Vagina (tissue), 2 donors: ENCODE results near the gene STYXL1. TPM values are rescaled to one million over a fixed set of nuclear protein-coding genes. Genes with fewer than 3 reads are reported as not detected.
A peak's percentile ranks its signal among the peaks of the same experiment; 100 is the strongest.
"Not testable (repeated sequence)": the region's sequence is repeated elsewhere in the genome, so short reads cannot be mapped to it uniquely, and the experiment has no call there.

ENCODE experiments used
- DNase-seq, 2 donors: peaks; one replicate each; pipeline ENCODE4 v3.0.0-alpha.2; 2017; ENCODE audit errors: extremely low spot score in 2 of 2
- H3K27ac ChIP-seq: fragments of 200-600 bp; sonication (generic); one replicate; pipeline ENCODE4 v1.5.1; 2019
- H3K27me3 ChIP-seq: fragments of 200-600 bp; sonication (generic); one replicate; pipeline ENCODE4 v1.5.1; 2019
- H3K36me3 ChIP-seq, 2 donors: fragments of 200-600 bp; sonication (generic); one replicate each; pipeline ENCODE4 v1.5.1; 2017 to 2019
- H3K4me1 ChIP-seq: fragments of 200-600 bp; sonication (generic); one replicate; pipeline ENCODE4 v1.5.1; 2019
- H3K4me3 ChIP-seq, 2 donors: fragments of 200-600 bp; sonication (generic); 1 replicate in 1 of 2; 2 replicates in 1 of 2; pipeline ENCODE4 v1.5.1; 2016 to 2019
- H3K9me3 ChIP-seq: fragments of 200-600 bp; sonication (generic); one replicate; pipeline ENCODE4 v1.5.1; 2019
- CTCF ChIP-seq, 3 experiments: fragments of 450-650 bp in 2 of 3; fragments of 200-600 bp in 1 of 3; sonication (generic) in 1 of 3; IDR thresholded peaks; one replicate each; pipeline ENCODE4 v1.5.1; 2017 to 2019; ENCODE audit warnings: antibody characterized with exemption in 3 of 3, mild to moderate bottlenecking in 2 of 3, moderate library complexity in 2 of 3
- POLR2A ChIP-seq, 2 donors: fragments of 450-650 bp; IDR thresholded peaks; one replicate each; pipeline ENCODE4 v1.6.1; 2017; ENCODE audit warnings: antibody characterized with exemption in 2 of 2, mild to moderate bottlenecking in 2 of 2, moderate library complexity in 2 of 2
- POLR2AphosphoS5 ChIP-seq, 2 donors: sonication (generic); formaldehyde crosslinking; IDR thresholded peaks; one replicate each; pipeline ENCODE4 v1.9.0; 2017; ENCODE audit warnings: antibody characterized with exemption in 2 of 2, mild to moderate bottlenecking in 2 of 2, low read depth in 1 of 2; ENCODE audit not compliant: insufficient read depth in 1 of 2
- intact Hi-C: fragments of 100-400 bp; cut with DNase I; formaldehyde crosslinking; loops from one replicate; pipeline ENCODE4 v1.15.1; 2023
- total RNA-seq: library from RNA; depleted of rRNA; stranded (reverse); fragments of >200 nt; gene quantifications from one replicate; pipeline ENCODE4 v1.2.3, GENCODE V29; 2016

The STYXL1 gene
- total RNA-seq, 1 donor from 2014 or later: 27.3 TPM

GRCh38 chr7:76057813-76058145, 10.0 kb upstream of the STYXL1 start:
- intact Hi-C loops: no loop called here
- no peak overlapping the region for H3K27ac ChIP-seq
- H3K4me1 ChIP-seq: peaks cover 19% of the 10 kb centered on the region
- no peak for DNase-seq
- TF ChIP-seq POLR2AphosphoS5 (IDR thresholded peaks at IDR 0.05; ENCODE audit: insufficient read depth in 1 of 2, low read depth in 1 of 2) (no peak), CTCF (IDR thresholded peaks at IDR 0.05) (no peak), POLR2A (IDR thresholded peaks at IDR 0.05) (no peak)
- peaks cover 0 to 63% of the 10 kb centered on the region in 2 donors for H3K36me3 ChIP-seq
- H3K27me3 ChIP-seq: no peaks in the 10 kb centered on the region
- H3K9me3 ChIP-seq: no peaks in the 10 kb centered on the region
- no peak overlapping the region for H3K4me3 ChIP-seq

GRCh38 chr7:76057103-76057812, 9.5 kb upstream of the STYXL1 start:
- no peak overlapping the region for H3K4me3 ChIP-seq
- H3K36me3 ChIP-seq: peaks cover 0 to 57% of the 10 kb centered on the region in 2 donors
- no peaks in the 10 kb centered on the region for H3K27me3 ChIP-seq
- TF ChIP-seq POLR2AphosphoS5 (IDR thresholded peaks at IDR 0.05; ENCODE audit: insufficient read depth in 1 of 2, low read depth in 1 of 2): no peak
- H3K4me1 ChIP-seq: peaks cover 24% of the 10 kb centered on the region
- no peak for DNase-seq
- H3K9me3 ChIP-seq: no peaks in the 10 kb centered on the region
- H3K27ac ChIP-seq: no peak overlapping the region
- intact Hi-C loops: no loop called here

GRCh38 chr7:76056241-76056640, 8.4 kb upstream of the STYXL1 start:
- intact Hi-C loops: no loop called here
- peaks cover 32% of the 10 kb centered on the region for H3K4me1 ChIP-seq
- peaks cover 0 to 47% of the 10 kb centered on the region in 2 donors for H3K36me3 ChIP-seq
- H3K4me3 ChIP-seq: no peak overlapping the region
- H3K27me3 ChIP-seq: no peaks in the 10 kb centered on the region
- DNase-seq: no peak
- H3K27ac ChIP-seq: no peak overlapping the region
- TF ChIP-seq POLR2AphosphoS5 (IDR thresholded peaks at IDR 0.05; ENCODE audit: insufficient read depth in 1 of 2, low read depth in 1 of 2): no peak
- TF ChIP-seq POLR2A (IDR thresholded peaks at IDR 0.05): no peak
- TF ChIP-seq CTCF (IDR thresholded peaks at IDR 0.05): no peak
- no peaks in the 10 kb centered on the region for H3K9me3 ChIP-seq

DNA sequence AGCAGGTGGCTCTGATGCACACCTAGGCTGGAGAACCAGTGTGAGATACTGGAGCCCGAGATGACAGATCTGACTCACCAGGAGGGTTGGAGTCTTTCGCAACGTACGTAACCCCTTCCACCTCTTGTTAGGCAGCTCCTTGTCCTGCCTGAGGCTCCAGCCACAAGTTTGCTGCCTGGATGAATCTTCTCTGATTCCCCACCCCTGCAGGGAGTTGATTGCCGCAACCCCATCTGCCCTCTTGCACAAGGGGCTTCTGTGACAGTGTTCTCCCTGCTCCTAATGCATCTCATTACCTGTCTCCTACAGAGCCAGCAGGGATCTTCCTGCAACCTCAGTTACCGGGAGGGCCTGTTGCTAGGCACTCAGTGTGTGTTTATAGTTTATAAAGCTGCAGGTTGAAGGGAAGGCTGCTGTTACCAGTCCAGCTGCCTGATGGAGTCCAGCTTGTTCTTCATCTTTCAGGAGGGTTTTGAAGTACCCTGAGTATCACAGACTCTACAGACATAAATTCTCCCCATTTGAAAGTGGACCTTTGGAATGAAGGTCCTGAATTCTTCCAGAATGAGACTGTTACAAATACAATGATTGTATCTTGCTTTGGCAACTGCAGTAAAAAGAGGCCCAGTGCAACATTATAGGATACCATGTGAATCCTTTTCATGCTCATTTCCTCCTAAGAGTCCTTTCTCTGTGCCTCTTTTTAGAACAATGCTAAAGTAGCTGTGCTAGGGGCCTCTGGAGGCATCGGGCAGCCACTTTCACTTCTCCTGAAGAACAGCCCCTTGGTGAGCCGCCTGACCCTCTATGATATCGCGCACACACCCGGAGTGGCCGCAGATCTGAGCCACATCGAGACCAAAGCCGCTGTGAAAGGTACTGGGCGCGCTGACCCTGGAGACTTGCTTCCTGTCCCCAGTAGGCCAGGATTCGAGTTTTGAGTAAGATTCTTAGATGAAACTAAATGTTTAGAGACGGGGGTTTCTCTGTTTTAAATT, 6.6 kb upstream of the STYXL1 start:
- no peak overlapping the region for H3K4me3 ChIP-seq
- H3K4me1 ChIP-seq: peaks cover 46% of the 10 kb centered on the region
- DNase-seq: no peak
- TF ChIP-seq CTCF (IDR thresholded peaks at IDR 0.05): no peak
- TF ChIP-seq POLR2A (IDR thresholded peaks at IDR 0.05): no peak
- TF ChIP-seq POLR2AphosphoS5 (IDR thresholded peaks at IDR 0.05; ENCODE audit: insufficient read depth in 1 of 2, low read depth in 1 of 2): no peak
- H3K27me3 ChIP-seq: no peaks in the 10 kb centered on the region
- intact Hi-C loops: no loop called here
- no peaks in the 10 kb centered on the region for H3K9me3 ChIP-seq
- H3K36me3 ChIP-seq: peaks cover 0 to 29% of the 10 kb centered on the region in 2 donors
- peak overlapping the region; percentile 2 for H3K27ac ChIP-seq

DNA sequence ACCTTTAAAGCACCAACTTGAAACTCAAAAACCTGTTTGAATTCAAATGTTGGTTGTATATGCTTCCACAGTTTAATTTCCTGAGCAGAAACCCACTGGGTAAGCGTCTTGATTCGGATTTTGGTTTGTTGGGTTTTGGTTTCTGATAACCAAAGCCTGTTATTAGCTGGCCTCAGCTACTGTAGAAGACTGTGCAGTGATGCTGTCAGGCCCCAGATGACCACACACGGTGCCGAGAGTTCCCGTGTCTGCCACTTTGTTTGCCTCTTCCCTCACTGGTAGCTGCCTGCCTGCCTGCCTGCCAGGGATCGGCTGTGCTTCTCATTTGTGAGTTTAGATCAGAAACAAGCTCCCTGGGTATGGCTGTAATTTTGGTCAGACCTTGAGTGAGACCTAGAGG, 5.7 kb upstream of the STYXL1 start:
- intact Hi-C loops: no loop called here
- peaks cover 0 to 19% of the 10 kb centered on the region in 2 donors for H3K36me3 ChIP-seq
- no peak for TF ChIP-seq POLR2A (IDR thresholded peaks at IDR 0.05)
- no peak for TF ChIP-seq CTCF (IDR thresholded peaks at IDR 0.05)
- TF ChIP-seq POLR2AphosphoS5 (IDR thresholded peaks at IDR 0.05; ENCODE audit: insufficient read depth in 1 of 2, low read depth in 1 of 2): no peak
- peaks cover 55% of the 10 kb centered on the region for H3K4me1 ChIP-seq
- H3K27me3 ChIP-seq: no peaks in the 10 kb centered on the region
- H3K9me3 ChIP-seq: no peaks in the 10 kb centered on the region
- DNase-seq: no peak
- no peak overlapping the region for H3K27ac ChIP-seq
- H3K4me3 ChIP-seq: no peak overlapping the region

GRCh38 chr7:76052681-76053080, 4.9 kb upstream of the STYXL1 start:
- intact Hi-C loops, H3K27me3 ChIP-seq, H3K9me3 ChIP-seq, H3K4me3 ChIP-seq, H3K27ac ChIP-seq, DNase-seq: not testable (repeated sequence)
- Histone ChIP-seq H3K36me3 (peaks cover 0 to 12% of the 10 kb centered on the region in 2 donors), H3K4me1 (peaks cover 55% of the 10 kb centered on the region)
